Prostate gland (tissue), 2 donors: ENCODE data around the gene PIGU. TPM values are rescaled to one million over a fixed set of nuclear protein-coding genes. Genes with fewer than 3 reads are reported as not detected.

Experiments used
- DNase-seq: peaks from one replicate; pipeline ENCODE4 v3.0.0-alpha.2; 2019; ENCODE audit warnings: low spot score
- H3K27ac ChIP-seq, 2 donors: fragments of 200-600 bp; sonication (generic); 2 replicates each; pipeline ENCODE4 v1.5.1; 2017 to 2019
- H3K27me3 ChIP-seq: fragments of 200-600 bp; sonication (generic); replicated peaks from 2 replicates; pipeline ENCODE4 v1.5.1; 2019; ENCODE audit not compliant: insufficient read depth
- H3K36me3 ChIP-seq, 2 donors: fragments of 200-600 bp; sonication (generic); 1 replicate in 1 of 2; 2 replicates in 1 of 2; pipeline versions ENCODE4 v1.5.1 to v1.8.1; 2017 to 2019
- H3K4me1 ChIP-seq: fragments of 200-600 bp; sonication (generic); replicated peaks from 2 replicates; pipeline ENCODE4 v1.5.1; 2019
- H3K4me3 ChIP-seq, 2 donors: fragments of 200-600 bp; sonication (generic); 2 replicates each; pipeline ENCODE4 v1.5.1; 2017 to 2019
- H3K9me3 ChIP-seq: fragments of 200-600 bp; sonication (generic); 2 replicates; pipeline ENCODE4 v1.5.1; 2017
- POLR2A ChIP-seq: fragments of 450-650 bp; IDR thresholded peaks from one replicate; pipeline ENCODE4 v1.6.1; 2016; ENCODE audit warnings: antibody characterized with exemption, mild to moderate bottlenecking
- POLR2AphosphoS5 ChIP-seq: sonication (generic); formaldehyde crosslinking; IDR thresholded peaks from one replicate; pipeline ENCODE4 v1.6.1; 2017; ENCODE audit warnings: antibody characterized with exemption
- WGBS: methylation state at CpG from one replicate; pipeline ENCODE4 v1.1.5; 2018; 5-methylcytosine and 5-hydroxymethylcytosine counted together
- intact Hi-C: fragments of 100-400 bp; cut with DNase I; formaldehyde crosslinking; loops from one replicate; pipeline ENCODE4 v1.14.2; 2022
- total RNA-seq, 2 donors: library from RNA; depleted of rRNA; stranded (reverse); fragments of >200 nt; gene quantifications; one replicate each; pipeline ENCODE4 v1.1.0, GENCODE V29; 2016
- TF ChIP-seq, protein P1 (sequence below), 4 experiments: fragments of 200-600 bp in 2 of 4; fragments of 450-650 bp in 2 of 4; sonication (generic) in 2 of 4; IDR thresholded peaks; 1 replicate in 3 of 4; 2 replicates in 1 of 4; pipeline ENCODE4 v1.5.1; 2016 to 2019; ENCODE audit warnings: antibody characterized with exemption in 4 of 4, mild to moderate bottlenecking in 2 of 4, moderate library complexity in 2 of 4

Gene PIGU
- total RNA-seq, 2 donors from 2014 or later, result 18.2 to 26.4 TPM

GRCh38 chr20:34654207-34654744, 22.6 kb downstream of the PIGU start:
- WGBS, result 67% methylated on average over 7 of the region's 7 CpGs
- TF ChIP-seq POLR2AphosphoS5, result no peak
- TF ChIP-seq, protein P1, sequence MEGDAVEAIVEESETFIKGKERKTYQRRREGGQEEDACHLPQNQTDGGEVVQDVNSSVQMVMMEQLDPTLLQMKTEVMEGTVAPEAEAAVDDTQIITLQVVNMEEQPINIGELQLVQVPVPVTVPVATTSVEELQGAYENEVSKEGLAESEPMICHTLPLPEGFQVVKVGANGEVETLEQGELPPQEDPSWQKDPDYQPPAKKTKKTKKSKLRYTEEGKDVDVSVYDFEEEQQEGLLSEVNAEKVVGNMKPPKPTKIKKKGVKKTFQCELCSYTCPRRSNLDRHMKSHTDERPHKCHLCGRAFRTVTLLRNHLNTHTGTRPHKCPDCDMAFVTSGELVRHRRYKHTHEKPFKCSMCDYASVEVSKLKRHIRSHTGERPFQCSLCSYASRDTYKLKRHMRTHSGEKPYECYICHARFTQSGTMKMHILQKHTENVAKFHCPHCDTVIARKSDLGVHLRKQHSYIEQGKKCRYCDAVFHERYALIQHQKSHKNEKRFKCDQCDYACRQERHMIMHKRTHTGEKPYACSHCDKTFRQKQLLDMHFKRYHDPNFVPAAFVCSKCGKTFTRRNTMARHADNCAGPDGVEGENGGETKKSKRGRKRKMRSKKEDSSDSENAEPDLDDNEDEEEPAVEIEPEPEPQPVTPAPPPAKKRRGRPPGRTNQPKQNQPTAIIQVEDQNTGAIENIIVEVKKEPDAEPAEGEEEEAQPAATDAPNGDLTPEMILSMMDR (IDR thresholded peaks at IDR 0.05), result no peak

GRCh38 chr20:34651200-34651599, 25.7 kb downstream of the PIGU start:
- 85% methylated on average over 2 of the region's 2 CpGs for WGBS
- Histone ChIP-seq H3K36me3 (no peaks in the 10 kb centered on the region), H3K9me3 (no peaks in the 10 kb centered on the region), H3K4me1 (no peaks in the 10 kb centered on the region), H3K27me3 (no peaks in the 10 kb centered on the region), H3K27ac (no peak overlapping the region), H3K4me3 (no peak overlapping the region)
- no peak for DNase-seq
- intact Hi-C loops, result no loop called here
- TF ChIP-seq POLR2AphosphoS5 (no peak), POLR2A (no peak)
- TF ChIP-seq, protein P1 (IDR thresholded peaks at IDR 0.05), result no peak

More at GRCh38 chr20:34654207-34654744, 22.6 kb downstream of the PIGU start:
- Histone ChIP-seq H3K27ac (no peak overlapping the region), H3K4me1 (no peaks in the 10 kb centered on the region), H3K4me3 (no peak overlapping the region), H3K27me3 (no peaks in the 10 kb centered on the region), H3K9me3 (no peaks in the 10 kb centered on the region), H3K36me3 (no peaks in the 10 kb centered on the region)
- intact Hi-C loops, result no loop called here
- no peak for DNase-seq

GRCh38 chr20:34647737-34648136, 29.2 kb downstream of the PIGU start:
- H3K36me3 ChIP-seq, result no peaks in the 10 kb centered on the region
- H3K9me3 ChIP-seq, result no peaks in the 10 kb centered on the region
- H3K27me3 ChIP-seq, result no peaks in the 10 kb centered on the region
- intact Hi-C loops, result no loop called here
- WGBS, result 89% methylated on average over 1 of the region's 1 CpG
- no peak overlapping the region for H3K4me3 ChIP-seq
- DNase-seq, result no peak
- no peak for TF ChIP-seq POLR2A
- no peak for TF ChIP-seq POLR2AphosphoS5
- TF ChIP-seq, protein P1 (IDR thresholded peaks at IDR 0.05), result no peak
- no peaks in the 10 kb centered on the region for H3K4me1 ChIP-seq
- no peak overlapping the region for H3K27ac ChIP-seq

- intact Hi-C loops, result no loop called here
- Histone ChIP-seq H3K4me3 (no peak overlapping the region), H3K36me3 (no peaks in the 10 kb centered on the region), H3K27ac (no peak overlapping the region), H3K4me1 (no peaks in the 10 kb centered on the region), H3K9me3 (no peaks in the 10 kb centered on the region), H3K27me3 (no peaks in the 10 kb centered on the region)
- WGBS, result 89% methylated on average over 1 of the region's 1 CpG
- DNase-seq, result no peak
- TF ChIP-seq POLR2AphosphoS5 (no peak), POLR2A (no peak)
- TF ChIP-seq, protein P1 (IDR thresholded peaks at IDR 0.05), result no peak
Observed at GRCh38 chr20:34644951-34645350, 31.9 kb downstream of the PIGU start.

DNA sequence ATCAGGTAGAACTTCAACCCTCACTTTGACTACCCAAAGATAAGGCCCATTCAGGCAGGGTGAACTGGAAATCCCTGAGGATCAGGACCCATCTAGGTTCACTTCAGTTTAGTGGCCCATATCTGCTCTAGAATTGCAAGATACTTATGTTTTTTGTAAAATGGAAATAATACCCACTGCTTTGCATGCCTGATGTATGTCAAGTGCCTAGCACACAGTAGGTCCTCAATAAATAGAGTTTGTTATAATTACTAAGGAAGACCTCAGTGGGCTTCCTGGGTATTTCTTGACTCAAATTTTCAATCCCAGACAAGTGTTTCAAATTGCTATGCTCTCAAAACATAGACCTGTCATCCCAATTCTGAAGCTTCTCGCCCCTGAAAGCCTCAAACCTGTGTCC, 32.5 kb downstream of the PIGU start:
- no peaks in the 10 kb centered on the region for H3K4me1 ChIP-seq
- TF ChIP-seq POLR2A (no peak), POLR2AphosphoS5 (no peak)
- TF ChIP-seq, protein P1 (IDR thresholded peaks at IDR 0.05), result no peak
- H3K9me3 ChIP-seq, result no peaks in the 10 kb centered on the region
- intact Hi-C loops, result no loop called here
- H3K27me3 ChIP-seq, result no peaks in the 10 kb centered on the region
- DNase-seq, result no peak
- WGBS, result 100% methylated on average over 1 of the region's 1 CpG
- H3K36me3 ChIP-seq, result no peaks in the 10 kb centered on the region
- no peak overlapping the region for H3K27ac ChIP-seq
- no peak overlapping the region for H3K4me3 ChIP-seq
